GM12801 (cell line): ENCODE results near the gene STX18.

ENCODE experiments used
- TF ChIP-seq, protein P1 (sequence below): IDR thresholded peaks from one replicate; pipeline ENCODE4 v1.5.1; 2011; ENCODE audit warnings: control low read depth; ENCODE audit not compliant: insufficient read length; ENCODE audit errors: extremely low read depth

The STX18 gene

GRCh38 chr4:4532371-4533154, 9.3 kb downstream of the STX18 start:
- TF ChIP-seq, protein P1, sequence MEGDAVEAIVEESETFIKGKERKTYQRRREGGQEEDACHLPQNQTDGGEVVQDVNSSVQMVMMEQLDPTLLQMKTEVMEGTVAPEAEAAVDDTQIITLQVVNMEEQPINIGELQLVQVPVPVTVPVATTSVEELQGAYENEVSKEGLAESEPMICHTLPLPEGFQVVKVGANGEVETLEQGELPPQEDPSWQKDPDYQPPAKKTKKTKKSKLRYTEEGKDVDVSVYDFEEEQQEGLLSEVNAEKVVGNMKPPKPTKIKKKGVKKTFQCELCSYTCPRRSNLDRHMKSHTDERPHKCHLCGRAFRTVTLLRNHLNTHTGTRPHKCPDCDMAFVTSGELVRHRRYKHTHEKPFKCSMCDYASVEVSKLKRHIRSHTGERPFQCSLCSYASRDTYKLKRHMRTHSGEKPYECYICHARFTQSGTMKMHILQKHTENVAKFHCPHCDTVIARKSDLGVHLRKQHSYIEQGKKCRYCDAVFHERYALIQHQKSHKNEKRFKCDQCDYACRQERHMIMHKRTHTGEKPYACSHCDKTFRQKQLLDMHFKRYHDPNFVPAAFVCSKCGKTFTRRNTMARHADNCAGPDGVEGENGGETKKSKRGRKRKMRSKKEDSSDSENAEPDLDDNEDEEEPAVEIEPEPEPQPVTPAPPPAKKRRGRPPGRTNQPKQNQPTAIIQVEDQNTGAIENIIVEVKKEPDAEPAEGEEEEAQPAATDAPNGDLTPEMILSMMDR, result no peak

DNA sequence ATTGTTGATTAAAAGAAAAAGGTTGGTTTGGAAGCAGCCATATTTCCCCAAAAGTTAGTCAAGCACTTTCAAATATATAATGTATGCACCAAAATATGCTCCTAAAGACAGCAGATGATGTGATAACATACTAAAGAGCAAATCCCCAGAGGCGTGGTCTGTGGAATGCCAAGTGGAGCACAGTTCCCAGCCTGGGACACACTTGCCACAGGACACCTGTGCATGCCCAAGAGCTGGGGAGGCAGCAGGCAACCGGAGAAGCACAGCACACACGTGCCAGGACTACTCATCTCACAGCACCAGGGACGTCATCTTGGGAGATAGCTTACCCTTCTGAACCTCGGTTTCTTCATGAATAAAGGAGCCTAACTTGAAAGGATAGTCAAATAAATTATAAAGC, 12.5 kb downstream of the STX18 start:
- TF ChIP-seq, protein P1, result no peak

GRCh38 chr4:4526401-4526800, 15.4 kb downstream of the STX18 start:
- TF ChIP-seq, protein P1, result no peak

DNA sequence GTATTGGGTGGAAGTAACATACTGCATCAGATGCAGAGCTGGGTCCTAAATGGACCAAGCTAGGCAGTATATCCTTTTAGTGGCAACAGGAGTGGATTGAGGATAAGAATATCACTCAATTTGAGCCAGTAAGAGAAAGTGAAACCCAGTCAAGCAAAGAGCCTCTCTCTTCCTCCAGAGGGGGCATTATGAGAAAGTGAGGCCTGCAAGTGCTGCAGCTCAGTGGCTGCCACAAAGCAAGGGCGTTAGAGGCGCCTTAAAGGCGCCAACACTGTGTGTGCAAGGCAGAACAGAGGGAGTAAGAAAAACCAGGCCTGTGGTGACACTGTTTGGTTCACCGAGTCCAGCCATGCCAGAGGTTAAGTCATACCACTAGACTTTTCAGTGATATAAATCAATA, 17.5 kb downstream of the STX18 start:
- TF ChIP-seq, protein P1, result no peak

- TF ChIP-seq, protein P1, result no peak
Observed at GRCh38 chr4:4521731-4522130, 20.1 kb downstream of the STX18 start.

DNA sequence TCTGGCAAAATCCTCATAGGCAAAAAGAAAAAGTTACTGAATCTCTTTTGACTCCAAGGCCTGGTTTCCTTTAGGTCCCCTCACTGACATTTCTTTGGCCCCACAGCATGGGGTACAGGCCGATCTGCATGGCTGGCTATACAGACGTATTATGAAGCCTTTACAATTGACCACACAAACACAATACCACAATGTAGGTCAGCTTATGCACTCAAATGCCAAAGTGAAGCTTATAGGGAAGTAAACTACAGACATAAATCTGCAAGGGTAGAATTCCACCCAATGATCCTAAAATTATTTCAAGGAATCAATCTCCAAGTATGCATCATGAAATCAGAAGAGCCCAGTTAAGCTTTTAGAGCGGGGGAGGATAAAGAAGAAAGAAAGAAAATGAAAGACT, 20.7 kb downstream of the STX18 start:
- TF ChIP-seq, protein P1, result no peak

GRCh38 chr4:4519297-4519894, 22.5 kb downstream of the STX18 start:
- TF ChIP-seq, protein P1, result no peak
